Mammary epithelial cell (primary cell): ENCODE results near the gene PSMA6.

Experiments
- EZH2 ChIP-seq: IDR thresholded peaks from 2 replicates; pipeline ENCODE4 v1.6.1; 2012; ENCODE audit warnings: low read length, inconsistent platforms, borderline replicate concordance
- TF ChIP-seq, protein P1 (sequence below), 2 donors: IDR thresholded peaks in 1 of 2; conservative IDR thresholded peaks in 1 of 2; 2 replicates each; pipeline ENCODE4 v1.5.1; 2011 to 2012; ENCODE audit warnings: inconsistent platforms in 2 of 2, low read length in 2 of 2, mild to moderate bottlenecking in 2 of 2, control low read depth in 1 of 2, low read depth in 1 of 2; ENCODE audit not compliant: insufficient read depth in 1 of 2; ENCODE audit errors: extremely low read depth in 1 of 2

DNA sequence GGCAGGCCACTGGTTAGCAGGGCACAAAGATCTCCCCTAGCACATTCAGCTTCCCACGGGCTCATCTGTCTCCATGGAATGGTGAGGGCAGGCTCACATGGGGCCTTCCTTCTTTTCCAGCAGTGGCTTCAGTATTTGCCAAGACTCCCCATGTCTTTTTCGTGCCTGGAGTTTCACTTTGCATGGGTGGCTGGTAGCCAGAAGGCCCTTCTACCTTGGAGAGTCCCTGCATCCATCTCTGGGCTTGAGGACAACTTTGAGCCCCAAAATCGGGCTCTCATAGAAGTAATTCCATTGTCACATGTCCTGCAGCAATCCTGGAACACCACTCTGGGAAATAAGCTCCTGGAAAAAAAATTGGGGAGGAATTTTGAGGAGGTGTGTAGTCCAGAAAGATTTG, 70.3 kb downstream of the PSMA6 start:
- TF ChIP-seq, protein P1, sequence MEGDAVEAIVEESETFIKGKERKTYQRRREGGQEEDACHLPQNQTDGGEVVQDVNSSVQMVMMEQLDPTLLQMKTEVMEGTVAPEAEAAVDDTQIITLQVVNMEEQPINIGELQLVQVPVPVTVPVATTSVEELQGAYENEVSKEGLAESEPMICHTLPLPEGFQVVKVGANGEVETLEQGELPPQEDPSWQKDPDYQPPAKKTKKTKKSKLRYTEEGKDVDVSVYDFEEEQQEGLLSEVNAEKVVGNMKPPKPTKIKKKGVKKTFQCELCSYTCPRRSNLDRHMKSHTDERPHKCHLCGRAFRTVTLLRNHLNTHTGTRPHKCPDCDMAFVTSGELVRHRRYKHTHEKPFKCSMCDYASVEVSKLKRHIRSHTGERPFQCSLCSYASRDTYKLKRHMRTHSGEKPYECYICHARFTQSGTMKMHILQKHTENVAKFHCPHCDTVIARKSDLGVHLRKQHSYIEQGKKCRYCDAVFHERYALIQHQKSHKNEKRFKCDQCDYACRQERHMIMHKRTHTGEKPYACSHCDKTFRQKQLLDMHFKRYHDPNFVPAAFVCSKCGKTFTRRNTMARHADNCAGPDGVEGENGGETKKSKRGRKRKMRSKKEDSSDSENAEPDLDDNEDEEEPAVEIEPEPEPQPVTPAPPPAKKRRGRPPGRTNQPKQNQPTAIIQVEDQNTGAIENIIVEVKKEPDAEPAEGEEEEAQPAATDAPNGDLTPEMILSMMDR (conservative IDR thresholded peaks at IDR 0.05 in 1 of 2, IDR thresholded peaks at IDR 0.05 in 1 of 2; ENCODE audit: extremely low read depth in 1 of 2, insufficient read depth in 1 of 2, low read depth in 1 of 2, low read length in 2 of 2) = no peak
- no peak for TF ChIP-seq EZH2
